ENCODE results near the gene PGM2. TPM values are rescaled to one million over a fixed set of nuclear protein-coding genes. Genes with fewer than 3 reads are reported as not detected.

PGM2 gene
- total RNA-seq, 1 experiment from 2014 or later, result 46.5 TPM

DNA sequence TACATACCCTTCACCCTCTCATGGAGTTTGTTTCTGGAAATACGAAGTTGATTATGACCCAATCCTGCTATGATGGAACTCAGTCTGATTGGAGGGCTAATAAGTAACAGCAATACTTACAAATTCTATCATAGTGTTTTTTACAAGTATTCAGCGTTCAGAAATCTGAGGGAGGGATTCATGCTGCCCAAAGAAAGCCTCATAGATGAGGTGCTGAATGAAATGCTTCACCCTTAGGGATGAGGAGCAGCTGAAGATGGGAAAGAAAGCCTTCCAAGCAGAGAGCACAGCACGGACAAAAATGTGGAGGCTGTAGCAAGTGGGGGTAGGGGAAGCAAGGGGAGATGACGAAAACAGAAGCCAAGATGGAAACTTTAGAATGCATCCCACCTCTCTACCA is 36.5 kb downstream of the PGM2 start:
- DNase-seq (ENCODE audit: low spot score), result no peak

DNA sequence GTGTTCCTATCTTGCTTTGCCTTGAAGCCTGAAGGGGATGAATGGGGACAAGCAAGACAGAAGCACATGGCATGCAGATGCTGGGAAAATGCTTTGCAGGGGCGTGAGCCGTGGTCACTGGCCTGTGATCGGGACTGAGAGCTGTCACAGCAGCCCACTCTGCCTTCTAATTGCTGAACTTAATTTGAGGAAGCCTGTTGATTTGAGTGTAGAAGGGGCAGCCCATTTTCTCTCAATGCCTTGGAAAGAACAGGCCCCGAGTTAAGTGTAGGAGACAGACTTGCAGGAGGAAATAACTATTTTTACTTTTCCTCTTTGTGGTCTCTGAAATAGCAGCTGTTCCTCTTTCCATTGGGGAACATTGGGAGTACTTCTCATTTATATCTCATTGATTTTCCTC is 38.3 kb downstream of the PGM2 start:
- no peak for DNase-seq (ENCODE audit: low spot score)

DNA sequence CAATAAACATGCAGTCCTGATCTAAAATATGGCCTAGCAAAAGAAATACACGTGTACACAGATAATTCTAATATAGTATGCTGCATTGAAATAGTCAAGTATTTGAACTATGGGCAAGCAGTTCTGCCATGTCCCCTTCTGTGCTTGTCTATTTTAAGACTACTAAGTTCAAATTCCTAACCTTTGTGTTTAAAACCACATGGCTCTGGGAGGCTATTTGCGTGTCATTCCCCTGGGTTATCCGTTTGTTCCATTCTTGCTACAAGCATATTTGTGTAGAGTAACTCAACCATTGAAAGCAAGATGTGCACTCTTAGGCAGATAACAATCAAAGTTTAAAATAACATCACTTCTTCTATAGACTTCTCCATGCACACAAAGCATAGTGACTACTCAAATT is 39.0 kb downstream of the PGM2 start:
- no peak for DNase-seq (ENCODE audit: low spot score)

DNA sequence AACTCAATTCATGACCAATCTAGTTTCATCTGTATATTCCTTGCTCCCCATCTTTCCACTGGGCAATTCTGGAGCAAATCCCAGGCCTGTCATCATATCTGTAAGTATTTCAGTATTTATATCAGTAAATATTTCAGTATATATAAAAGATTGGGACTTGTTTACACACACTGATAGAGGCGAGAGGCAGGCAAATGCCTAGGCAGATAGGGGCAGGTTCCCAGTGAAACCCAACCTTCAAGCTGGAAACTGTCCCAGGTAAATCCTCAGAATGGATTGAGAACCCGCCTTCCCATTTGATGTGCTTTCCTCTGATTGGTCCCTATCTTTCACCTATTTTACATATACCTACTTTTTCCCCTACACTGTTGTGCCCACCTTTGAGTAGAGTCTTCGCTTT is 40.6 kb downstream of the PGM2 start:
- DNase-seq (ENCODE audit: low spot score), result no peak

DNA sequence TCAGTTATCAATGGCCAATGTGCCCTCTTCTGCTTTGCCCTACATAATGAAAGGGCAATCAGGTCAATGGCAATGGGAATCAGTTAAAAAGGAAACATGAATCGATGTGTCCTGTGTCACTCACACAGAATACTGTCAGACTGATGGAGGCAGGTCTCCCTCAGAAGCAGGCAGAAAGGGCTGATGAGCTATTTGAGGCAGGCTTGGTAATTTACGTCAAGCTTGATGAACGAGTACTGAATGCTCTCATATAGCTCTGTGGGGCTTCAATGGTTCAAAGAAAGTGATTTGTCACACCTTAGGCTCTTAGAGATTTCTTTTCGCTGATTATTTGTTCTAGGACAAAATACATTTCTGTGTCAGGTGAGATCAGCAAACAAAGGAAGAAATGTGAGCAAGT is 41.8 kb downstream of the PGM2 start:
- DNase-seq (ENCODE audit: low spot score), result no peak

DNA sequence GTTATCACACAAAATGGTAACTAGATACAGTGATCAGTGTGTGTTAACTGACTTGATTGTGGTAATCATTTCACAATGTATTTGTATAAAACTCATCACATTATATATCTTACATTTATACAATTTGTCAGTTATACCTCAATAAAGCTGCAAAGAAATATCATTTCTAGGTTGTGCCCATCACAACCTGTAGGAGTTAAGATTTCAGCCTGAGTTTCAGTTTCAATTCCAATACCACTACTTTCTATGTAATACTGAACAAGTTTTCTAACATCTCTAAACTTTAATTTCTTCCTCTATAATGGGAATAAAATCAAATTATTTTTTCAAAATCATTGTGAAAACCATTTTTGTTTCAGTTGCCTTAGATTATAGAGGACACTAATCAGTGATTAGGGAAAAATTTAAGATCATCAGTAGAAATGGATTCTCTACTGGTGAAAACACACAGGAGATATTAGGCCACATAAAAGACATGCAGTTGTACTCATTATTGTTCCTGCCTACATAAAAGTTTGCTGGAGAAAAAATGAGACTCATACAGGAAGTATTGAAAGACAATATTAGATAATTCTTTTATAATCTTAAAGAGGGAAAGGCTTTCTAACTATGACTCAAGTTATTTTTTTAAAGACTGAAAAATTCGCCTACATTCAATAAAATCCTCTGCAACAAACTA is 46.0 kb downstream of the PGM2 start:
- no peak for DNase-seq (ENCODE audit: low spot score)

DNA sequence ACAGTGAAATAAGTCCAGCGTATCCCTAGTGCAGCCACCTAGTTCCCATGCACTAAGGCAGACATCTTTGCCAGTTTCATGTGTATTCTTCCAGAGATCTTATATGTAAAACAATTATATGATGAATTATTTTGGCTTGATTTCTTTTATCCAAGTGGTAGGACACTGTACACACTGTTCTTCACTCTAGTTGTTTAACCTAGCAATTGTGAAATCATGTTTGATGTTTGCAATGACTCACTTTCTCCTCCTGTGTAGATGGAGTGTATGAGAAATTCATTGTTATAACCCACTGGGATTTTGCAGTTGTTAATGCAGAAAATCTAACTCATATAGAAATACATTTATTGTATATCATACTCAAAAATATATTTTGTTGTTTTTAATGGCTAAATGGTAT is 46.9 kb downstream of the PGM2 start:
- peak; percentile 31 for DNase-seq (ENCODE audit: low spot score)

DNA sequence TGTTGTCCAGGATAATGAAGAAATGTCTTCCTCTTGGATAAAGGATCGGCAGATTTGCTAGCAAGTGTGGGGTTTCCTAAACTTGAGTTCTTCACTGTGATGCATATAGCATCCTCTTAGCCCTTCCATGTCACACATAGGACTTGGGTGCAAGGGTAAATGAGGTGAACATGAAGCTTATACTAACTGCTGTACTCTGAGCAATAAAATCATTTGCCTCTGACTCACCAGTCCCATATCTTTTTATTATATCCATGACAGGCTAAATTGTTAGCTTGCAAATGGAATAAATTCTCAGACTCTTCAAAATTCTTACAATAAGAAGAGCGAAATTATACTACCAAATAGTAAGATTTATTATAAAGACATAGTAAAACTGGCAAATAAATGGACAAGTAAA is 49.7 kb downstream of the PGM2 start:
- DNase-seq (ENCODE audit: low spot score), result no peak

DNA sequence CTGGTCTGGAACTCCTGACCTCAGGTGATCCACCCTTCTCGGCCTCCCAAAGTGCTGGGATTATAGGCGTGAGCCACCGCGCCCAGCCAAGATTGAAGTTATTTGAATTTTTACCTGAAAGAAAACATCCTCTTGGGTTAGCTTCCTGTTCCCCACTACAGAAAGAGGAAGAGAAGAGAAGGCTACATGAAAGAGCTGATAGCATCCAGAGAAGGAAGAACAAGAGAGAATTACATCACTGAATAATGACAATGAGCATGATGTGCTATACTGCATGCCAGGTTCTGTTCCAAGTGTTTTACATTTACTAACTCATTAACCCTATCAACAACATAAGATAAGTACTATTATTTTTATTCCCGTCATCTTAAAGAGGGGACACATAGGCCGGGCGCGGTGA is 52.9 kb downstream of the PGM2 start:
- no peak for DNase-seq (ENCODE audit: low spot score)

DNA sequence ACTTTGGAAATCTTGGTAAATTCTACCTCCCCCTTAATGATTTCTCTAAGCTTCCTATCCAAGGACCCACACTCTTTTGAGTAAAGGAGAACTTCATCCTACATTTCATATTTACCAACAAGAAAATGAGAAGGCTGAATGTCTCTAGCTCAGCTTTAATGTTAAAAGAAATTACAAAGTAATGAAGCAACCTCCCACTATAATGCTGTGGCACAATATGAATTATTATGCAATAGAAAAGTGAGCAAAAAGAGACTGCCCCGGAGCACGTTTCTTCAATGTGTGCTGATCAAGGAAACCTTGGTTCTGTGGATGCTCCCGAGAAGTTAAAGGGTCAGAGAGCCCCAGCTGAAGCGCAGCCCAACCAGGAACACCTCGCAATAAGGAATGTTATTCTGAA is 55.3 kb downstream of the PGM2 start:
- no peak for DNase-seq (ENCODE audit: low spot score)

DNA sequence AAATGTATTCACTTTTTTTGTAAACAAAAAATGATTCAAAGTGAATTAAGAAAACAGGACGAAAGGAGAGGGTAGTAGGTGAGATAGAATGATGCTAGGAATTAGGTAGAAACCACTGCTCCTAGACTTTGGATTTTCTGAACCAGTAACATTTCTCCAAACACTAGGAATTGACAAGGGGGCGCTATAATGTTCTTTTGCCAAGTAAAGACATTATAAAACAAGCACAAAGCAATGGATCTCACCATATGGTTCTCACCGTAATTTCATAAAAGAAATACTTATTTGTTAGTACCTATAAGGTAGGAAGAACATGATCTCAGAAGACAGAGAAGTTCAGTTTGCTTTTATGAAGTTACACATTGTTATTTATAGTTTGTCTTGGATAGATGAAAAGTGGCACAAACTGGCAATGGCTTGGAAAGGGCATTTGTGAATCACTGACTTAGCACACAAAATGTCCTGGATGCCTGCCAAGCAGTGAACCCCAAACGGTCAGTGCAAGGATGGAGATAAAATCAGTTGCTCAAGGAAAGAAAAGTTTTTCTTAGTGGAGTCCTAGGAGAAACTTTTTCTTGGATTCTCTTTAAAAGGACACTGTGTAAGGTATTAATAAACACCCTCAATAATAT is 56.3 kb downstream of the PGM2 start:
- no peak for DNase-seq (ENCODE audit: low spot score)

DNA sequence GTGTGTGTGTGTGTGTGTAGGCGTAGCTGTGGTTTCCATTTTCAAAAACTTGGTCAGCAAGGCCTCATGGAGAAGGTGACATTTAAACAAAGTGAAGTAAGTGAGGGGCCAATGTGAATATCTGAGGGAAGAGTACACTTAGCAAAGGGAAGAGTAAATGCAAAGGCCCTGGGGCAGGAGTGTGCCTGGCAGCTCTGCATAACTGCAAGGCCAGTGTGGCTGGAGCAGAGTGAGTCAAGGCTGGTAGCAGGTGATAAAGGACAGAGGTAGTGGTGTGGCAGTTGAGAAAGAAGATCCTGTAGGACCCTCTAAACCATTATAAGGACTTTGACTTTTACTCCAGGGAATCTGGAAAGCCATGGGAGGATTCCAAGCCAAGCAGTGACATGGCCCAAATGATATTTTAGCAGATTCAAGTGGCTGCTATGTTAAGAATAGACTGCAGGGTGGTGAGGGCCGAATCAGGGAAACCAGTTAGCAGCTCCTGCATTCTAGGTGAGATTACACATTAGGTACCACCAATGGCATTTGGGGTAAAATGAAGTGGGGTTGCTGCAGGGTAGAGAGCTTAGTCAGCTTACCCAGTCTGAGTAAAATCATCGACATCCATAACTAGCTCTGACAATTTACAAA is 58.5 kb downstream of the PGM2 start:
- no peak for DNase-seq (ENCODE audit: low spot score)

DNA sequence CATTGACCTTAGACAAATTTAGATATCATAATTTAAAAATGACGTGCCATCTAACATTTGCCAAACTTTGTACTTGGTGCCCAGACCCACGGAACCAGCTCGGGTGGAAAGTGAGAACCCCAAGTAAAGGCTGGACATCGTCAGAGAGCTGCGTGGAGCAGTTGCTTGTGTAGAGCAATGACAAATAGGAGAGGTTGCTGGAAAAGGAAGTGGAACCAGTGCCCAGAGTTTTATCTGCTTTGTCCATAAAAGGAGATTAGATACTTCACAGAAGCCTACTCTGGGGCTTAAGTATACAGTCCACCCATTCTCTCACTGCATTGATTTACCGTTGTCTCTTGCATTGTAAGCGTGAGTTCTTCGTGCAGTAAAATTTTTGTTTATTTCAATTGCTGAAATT is 59.0 kb downstream of the PGM2 start:
- no peak for DNase-seq (ENCODE audit: low spot score)

DNA sequence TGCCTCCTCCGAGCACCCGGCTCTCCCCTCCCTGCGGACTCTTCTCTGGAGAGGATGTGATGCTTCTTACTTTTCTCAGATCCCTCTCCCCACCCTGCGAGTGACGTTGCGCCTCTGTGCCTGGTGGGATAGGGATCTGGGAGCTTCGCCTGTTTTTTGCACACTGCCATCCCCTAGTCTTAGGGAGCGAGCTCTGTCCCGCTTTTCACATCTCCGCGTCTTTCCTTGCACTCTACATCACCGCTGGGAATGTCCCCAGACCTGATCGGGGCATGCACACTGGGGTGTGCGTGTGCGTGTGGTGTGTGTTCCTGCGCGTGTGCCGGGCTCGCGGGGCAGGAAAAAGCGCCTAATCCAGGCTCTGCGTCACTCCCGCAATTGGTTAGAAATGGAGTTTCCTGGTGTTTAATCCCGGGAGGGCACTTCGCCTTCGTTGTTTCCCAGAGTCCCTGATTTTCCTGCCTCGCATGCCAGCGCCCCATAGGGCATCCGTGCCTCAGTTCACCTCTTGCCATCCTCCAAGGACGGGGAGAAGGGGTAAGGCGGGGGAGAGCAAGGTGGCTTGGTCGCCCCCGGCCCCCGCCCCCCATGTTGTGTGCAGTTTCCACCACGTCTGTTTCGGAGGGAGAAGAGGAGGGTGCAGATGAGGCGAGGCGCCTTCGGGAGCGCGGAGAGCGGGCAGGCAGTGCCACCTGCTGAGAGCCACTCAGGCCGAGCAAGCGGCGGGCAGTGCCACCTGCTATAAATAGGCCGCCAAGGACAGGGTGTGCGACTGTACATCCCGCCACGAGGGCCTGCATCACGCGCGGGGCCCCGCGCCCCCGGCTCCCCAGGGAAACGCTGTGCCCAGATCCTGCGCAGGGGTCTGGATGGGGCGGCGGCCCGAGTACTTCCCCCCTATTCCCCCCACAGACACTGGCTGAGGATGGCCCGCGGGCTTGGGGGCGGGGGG is 63.6 kb downstream of the PGM2 start:
- DNase-seq (ENCODE audit: low spot score), result no peak

DNA sequence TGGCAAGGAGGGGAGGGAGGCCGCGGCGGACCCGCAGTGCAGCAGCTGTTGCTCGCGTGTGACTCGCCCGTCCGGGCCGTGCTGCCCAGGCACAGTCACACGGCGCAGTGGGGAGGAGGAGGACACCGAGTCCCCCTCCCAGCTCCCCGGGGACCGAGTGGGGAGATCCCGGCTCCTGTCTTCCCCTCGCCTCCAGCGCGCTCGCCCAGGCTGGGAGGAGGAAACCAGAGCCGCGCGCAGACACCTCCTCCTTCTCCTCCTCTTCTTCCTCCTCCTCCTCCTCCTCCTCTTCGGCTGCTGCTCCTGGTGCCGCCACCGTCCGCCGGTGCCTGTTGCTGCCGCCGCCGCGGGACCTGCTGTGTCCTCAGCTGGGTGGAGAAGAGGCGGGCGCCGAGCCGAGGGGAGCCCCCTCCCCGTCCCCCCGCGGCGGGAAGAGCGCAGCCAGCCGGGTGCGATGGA is 64.3 kb downstream of the PGM2 start, which contains the start of gene TBC1D1:
TBC1D1 (plus strand) TSS at position 284 of the 459 bp plus-strand sequence. CDS start 11,012 bp downstream, outside the sequence.
- DNase-seq (ENCODE audit: low spot score), result no peak

DNA sequence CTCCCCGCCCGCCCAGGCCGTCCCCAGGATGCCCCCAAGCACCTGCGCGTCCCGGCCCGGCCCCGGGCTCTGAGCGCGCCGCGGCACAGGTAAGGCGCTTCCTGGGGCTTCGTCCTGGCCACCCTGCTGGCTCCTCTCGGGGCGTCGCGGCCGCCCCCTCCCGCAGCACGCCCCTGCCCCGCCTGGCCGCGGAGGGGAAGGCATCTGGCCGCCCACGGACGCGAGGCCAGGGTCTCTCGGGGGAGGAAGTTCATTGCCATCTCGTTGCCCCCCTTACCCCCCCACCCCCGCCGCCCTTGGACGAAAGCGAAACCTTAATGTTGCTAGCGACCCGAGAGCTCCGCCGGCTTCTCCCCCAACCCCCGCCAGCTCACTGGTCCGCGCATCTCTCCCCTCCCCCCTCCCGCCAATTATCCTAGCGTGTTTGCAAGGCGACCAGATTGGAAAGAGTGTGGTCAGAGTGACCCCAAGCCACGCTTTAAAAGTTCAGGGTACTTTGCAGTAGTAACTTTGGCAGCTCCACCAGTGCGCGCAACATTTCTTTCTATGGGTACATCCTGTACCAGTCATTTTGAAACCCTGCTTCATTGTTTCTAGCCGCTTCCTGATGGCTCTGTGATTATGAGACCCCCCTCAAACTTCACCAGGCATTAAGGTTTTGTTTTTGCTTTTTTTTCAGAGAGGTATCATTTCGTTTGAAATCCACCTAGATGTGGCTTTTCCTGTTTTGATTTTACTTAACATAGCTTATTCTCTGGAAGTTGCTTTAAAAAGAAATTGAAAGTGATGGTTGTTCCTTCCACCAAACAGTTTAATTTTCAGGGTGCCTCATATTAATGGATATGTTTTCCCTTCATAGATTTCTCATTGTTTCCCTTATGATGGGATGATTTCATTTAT is 65.0 kb downstream of the PGM2 start:
- DNase-seq (ENCODE audit: low spot score), result no peak

DNA sequence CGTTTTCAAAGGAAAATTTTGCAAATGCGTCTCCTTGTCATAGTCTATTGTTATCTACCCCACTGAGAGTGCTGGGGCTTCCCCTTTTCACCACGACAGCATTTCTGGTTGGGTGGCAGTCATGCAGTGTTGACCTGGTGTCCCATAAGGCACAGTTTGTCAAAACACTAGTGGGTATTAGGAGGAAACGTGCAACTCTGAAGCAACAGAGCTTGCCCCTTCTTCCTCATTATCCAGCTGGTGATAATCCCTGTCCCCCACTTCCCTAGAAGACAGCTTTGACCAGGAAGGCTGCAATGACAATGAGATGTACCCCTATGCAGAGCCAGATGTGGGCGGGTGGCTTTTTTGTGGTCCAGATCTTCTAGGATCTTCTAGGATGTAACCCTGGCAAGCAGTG is 66.2 kb downstream of the PGM2 start:
- DNase-seq (ENCODE audit: low spot score), result no peak

DNA sequence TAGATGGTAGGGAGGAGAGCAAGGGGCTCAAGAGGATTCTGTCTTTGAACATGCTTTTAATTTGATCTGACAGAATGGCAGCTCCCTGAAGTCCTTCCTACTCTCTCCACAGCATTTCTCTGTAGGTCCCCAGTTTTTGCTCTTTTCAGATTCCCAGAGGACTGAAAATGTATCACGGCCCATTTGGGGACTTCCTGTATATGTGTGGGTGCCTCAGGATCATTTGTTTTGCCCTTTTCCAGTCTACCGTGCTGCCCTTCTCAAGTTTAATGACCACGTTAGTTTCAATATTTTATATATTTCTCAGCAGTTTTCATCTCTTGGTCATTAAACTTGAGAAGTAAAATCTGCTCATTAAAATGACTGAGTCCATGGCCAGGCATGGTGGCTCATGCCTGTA is 66.7 kb downstream of the PGM2 start:
- DNase-seq (ENCODE audit: low spot score), result no peak

DNA sequence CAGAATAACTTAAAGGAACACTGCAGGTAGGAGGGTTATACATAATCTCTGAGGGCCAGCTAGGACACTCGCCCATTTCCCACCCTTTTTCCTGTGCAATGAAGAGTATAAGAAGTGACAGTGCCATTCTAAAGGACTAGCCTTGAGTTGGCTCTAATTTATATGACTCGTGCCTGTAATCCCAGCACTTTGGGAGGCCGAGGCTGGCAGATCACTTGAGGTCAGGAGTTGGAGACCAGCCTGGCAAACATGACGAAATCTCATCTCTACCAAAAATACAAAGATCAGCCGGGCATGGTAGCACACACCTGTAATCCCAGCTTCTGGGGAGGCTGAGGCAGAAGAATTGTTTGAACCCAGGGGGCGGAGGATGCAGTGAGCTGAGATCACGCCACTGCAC is 68.8 kb downstream of the PGM2 start:
- no peak for DNase-seq (ENCODE audit: low spot score)

DNA sequence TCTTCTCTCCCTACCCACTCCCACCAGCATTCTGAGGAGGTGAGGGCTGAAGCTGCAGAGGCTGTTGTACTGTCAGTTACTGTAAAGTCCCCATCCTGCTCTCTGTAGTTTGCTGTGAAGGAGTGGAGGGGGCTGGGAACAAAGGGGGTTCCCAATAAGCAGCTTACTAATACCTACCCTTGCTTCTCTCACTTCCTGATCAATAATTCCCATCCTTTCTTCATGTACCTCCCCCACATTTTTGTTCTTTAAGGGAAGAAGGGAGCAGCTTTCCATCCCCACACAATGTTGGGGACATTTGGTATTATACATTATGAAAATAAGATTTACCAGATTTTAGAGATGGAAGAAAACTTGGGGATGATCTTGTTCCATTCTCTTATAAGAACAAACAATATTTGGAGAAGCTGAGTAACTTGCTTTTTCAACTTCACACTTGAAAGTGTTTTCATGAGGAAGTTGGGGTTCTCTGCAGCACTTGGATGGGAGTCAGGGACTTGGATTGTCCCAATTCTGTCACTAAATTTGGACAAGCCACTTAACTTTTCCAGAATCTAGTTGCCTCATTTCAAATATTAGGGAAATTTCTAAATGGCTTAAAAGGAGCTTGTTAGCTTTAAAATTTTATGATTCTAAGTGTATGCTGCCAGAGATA is 69.8 kb downstream of the PGM2 start:
- no peak for DNase-seq (ENCODE audit: low spot score)
